Liver (tissue), 9 donors: Measurements from ENCODE around the gene ULK2. TPM values are rescaled to one million over a fixed set of nuclear protein-coding genes. Genes with fewer than 3 reads are reported as not detected.

Experiments
- DNase-seq: peaks from one replicate; pipeline ENCODE4 v3.0.0-alpha.2; 2017; ENCODE audit warnings: low spot score
- H3K27ac ChIP-seq, 2 donors: one replicate each; pipeline ENCODE4 v1.7.0; 2013; ENCODE audit warnings: inconsistent platforms in 2 of 2, low read length in 2 of 2, control low read depth in 1 of 2, low read depth in 1 of 2, mild to moderate bottlenecking in 1 of 2
- H3K27me3 ChIP-seq, 4 donors: one replicate each; pipeline versions ENCODE4 v1.6.1 to v1.7.0; 2013; ENCODE audit warnings: low read length in 3 of 4, inconsistent platforms in 1 of 4, mild to moderate bottlenecking in 1 of 4, moderate library complexity in 1 of 4; ENCODE audit not compliant: control insufficient read depth in 4 of 4, insufficient read depth in 4 of 4
- H3K36me3 ChIP-seq, 4 donors: one replicate each; pipeline versions ENCODE4 v1.6.1 to v1.7.0; 2013; ENCODE audit warnings: low read length in 3 of 4, mild to moderate bottlenecking in 3 of 4, low read depth in 1 of 4, moderate library complexity in 1 of 4; ENCODE audit not compliant: control insufficient read depth in 4 of 4, insufficient read depth in 3 of 4
- H3K4me1 ChIP-seq, 4 donors: one replicate each; pipeline versions ENCODE4 v1.6.1 to v1.7.0; 2013; ENCODE audit warnings: low read length in 3 of 4, mild to moderate bottlenecking in 3 of 4, moderate library complexity in 1 of 4; ENCODE audit not compliant: control insufficient read depth in 4 of 4, insufficient read depth in 4 of 4
- H3K4me3 ChIP-seq, 3 donors: one replicate each; pipeline versions ENCODE4 v1.6.1 to v1.7.0; 2013; ENCODE audit warnings: low read length in 3 of 3, control low read depth in 1 of 3, low read depth in 1 of 3, mild to moderate bottlenecking in 1 of 3
- H3K9ac ChIP-seq, 2 donors: one replicate each; pipeline ENCODE4 v1.7.0; 2013; ENCODE audit warnings: low read length in 2 of 2, mild to moderate bottlenecking in 2 of 2, moderate library complexity in 2 of 2, control low read depth in 1 of 2, low read depth in 1 of 2
- H3K9me3 ChIP-seq, 4 donors: one replicate each; pipeline versions ENCODE4 v1.6.1 to v1.7.0; 2013; ENCODE audit warnings: low read length in 3 of 4; ENCODE audit not compliant: control insufficient read depth in 4 of 4
- EGR1 ChIP-seq, 2 donors: IDR thresholded peaks; 2 replicates each; pipeline ENCODE4 v1.6.1; 2016 to 2018; ENCODE audit warnings: antibody characterized with exemption in 2 of 2, low read depth in 2 of 2
- FOXA1 ChIP-seq: IDR thresholded peaks from 2 replicates; pipeline ENCODE4 v1.6.1; 2016; ENCODE audit warnings: antibody characterized with exemption
- FOXA2 ChIP-seq: IDR thresholded peaks from 2 replicates; pipeline ENCODE4 v1.6.1; 2016; ENCODE audit warnings: antibody characterized with exemption
- GABPA ChIP-seq, 2 donors: IDR thresholded peaks in 1 of 2; conservative IDR thresholded peaks in 1 of 2; 2 replicates each; pipeline ENCODE4 v1.6.1; 2016; ENCODE audit warnings: antibody characterized with exemption in 2 of 2, mild to moderate bottlenecking in 1 of 2, moderate library complexity in 1 of 2
- HNF4A ChIP-seq, 2 donors: conservative IDR thresholded peaks; 2 replicates each; pipeline ENCODE4 v1.6.1; 2016; ENCODE audit warnings: antibody characterized with exemption in 2 of 2, mild to moderate bottlenecking in 2 of 2
- HNF4G ChIP-seq: IDR thresholded peaks from 2 replicates; pipeline ENCODE4 v1.6.1; 2016; ENCODE audit warnings: antibody characterized with exemption
- JUND ChIP-seq, 2 donors: IDR thresholded peaks; 2 replicates each; pipeline ENCODE4 v1.6.1; 2016; ENCODE audit warnings: antibody characterized with exemption in 2 of 2
- NR2F2 ChIP-seq: IDR thresholded peaks from 2 replicates; pipeline ENCODE4 v1.6.1; 2016; ENCODE audit warnings: antibody characterized with exemption
- RAD21 ChIP-seq, 2 donors: IDR thresholded peaks; 2 replicates each; pipeline ENCODE4 v1.6.1; 2016; ENCODE audit warnings: antibody characterized with exemption in 2 of 2, mild to moderate bottlenecking in 2 of 2
- RXRA ChIP-seq, 2 donors: IDR thresholded peaks; 2 replicates each; pipeline ENCODE4 v1.6.1; 2017 to 2018; ENCODE audit warnings: antibody characterized with exemption in 2 of 2, mild to moderate bottlenecking in 1 of 2
- SP1 ChIP-seq: IDR thresholded peaks from 2 replicates; pipeline ENCODE4 v1.6.1; 2018; ENCODE audit warnings: antibody characterized with exemption, mild to moderate bottlenecking
- TAF1 ChIP-seq: conservative IDR thresholded peaks from 2 replicates; pipeline ENCODE4 v1.6.1; 2016; ENCODE audit warnings: antibody characterized with exemption, mild to moderate bottlenecking
- YY1 ChIP-seq: IDR thresholded peaks from 2 replicates; pipeline ENCODE4 v1.6.1; 2016; ENCODE audit warnings: antibody characterized with exemption, mild to moderate bottlenecking
- WGBS: extraction: QIAGEN DNeasy Blood & Tissue Kit; methylation state at CpG from one replicate; pipeline ENCODE4 v1.1.7; 2013; 5-methylcytosine and 5-hydroxymethylcytosine counted together
- polyA plus RNA-seq, 2 donors: library from polyadenylated mRNA; stranded (reverse) in 1 of 2; unstranded in 1 of 2; fragments of 200-250 nt in 1 of 2; fragments of >200 nt in 1 of 2; fragmentation: Nextera tagmentation in 1 of 2; extraction: Ambion mirVana in 1 of 2; gene quantifications; one replicate each; pipeline versions ENCODE4 v1.2.1 to v1.2.3, GENCODE V29; 2013 to 2015
- total RNA-seq, 2 donors: library from RNA; depleted of rRNA; stranded (reverse); fragments of >200 nt; gene quantifications; one replicate each; pipeline ENCODE4 v1.2.3, GENCODE V29; 2014
- TF ChIP-seq, protein P1 (sequence below): IDR thresholded peaks from 2 replicates; pipeline ENCODE4 v1.6.1; 2016; ENCODE audit warnings: antibody characterized with exemption, mild to moderate bottlenecking
- TF ChIP-seq, protein P2 (sequence below): IDR thresholded peaks from 2 replicates; pipeline ENCODE4 v1.6.1; 2016; ENCODE audit warnings: antibody characterized with exemption
- TF ChIP-seq, protein P3 (sequence below): IDR thresholded peaks from 2 replicates; pipeline ENCODE4 v1.6.1; 2016; ENCODE audit warnings: antibody characterized with exemption
- TF ChIP-seq, protein P4 (sequence below): IDR thresholded peaks from 2 replicates; pipeline ENCODE4 v1.6.1; 2016; ENCODE audit warnings: antibody characterized with exemption
- TF ChIP-seq, protein P5 (sequence below): fragments of 150-350 bp; IDR thresholded peaks from 2 replicates; pipeline ENCODE4 v1.5.1; 2017; ENCODE audit warnings: improper control_type of control experiment, low read depth, low read length; ENCODE audit not compliant: missing input control
- donor health status: healthy.
- donor health status: healthy.
- donor health status: healthy.
- donor health status: healthy.
- donor health status: healthy.

Gene ULK2
- total and polyA plus RNA-seq, 4 donors = 0.89 to 7.9 (median 4.2) TPM

DNA sequence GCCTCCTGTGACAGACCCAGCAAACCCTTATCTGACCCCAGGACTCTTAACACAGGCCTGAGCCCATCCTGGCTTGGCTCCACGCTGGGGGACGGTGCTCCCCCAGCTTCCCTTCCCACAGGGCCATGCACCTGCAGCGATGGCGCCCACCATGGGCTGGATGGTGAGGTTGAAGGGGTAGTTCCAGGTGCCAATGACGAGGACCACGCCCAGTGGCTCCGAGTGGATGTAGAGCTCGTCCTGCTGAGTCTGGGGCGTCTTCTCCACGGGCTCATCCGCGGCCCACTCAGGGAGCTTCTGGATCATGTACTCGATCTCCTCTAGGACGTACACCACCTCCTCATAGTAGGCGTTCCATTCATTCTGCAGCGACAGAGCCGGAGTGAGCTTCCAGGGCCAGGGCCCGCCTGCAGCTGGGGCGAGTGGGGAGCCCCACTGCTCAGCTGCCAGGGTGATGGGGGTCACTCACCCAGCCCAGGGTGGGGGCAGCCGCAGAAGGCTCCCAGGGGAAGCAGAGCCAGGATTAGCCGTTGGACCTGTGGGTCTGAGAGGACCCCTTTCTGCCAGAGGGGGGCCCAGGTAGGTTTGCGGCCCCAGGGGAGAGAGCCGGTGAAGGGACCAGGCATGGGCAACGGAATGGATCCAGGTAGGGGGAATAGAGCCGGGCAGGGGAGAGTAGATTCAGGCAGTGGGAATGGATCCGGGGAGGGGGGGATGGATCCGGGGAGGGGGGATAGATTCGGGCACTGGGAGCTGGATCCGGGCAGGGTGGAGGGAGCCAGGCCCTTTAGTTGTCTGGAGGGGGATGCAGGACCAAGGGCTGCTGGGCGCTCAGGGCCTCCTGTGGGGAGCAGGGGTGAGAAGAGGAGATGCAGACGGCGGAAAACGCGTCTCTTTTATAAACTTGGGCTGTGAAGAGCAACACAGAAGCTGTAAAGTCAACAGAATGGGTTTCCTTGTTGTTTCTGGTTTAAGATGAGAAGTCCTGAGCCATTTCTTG, 124.3 kb downstream of the ULK2 start:
- WGBS = 98% methylated on average over 34 of the region's 34 CpGs
- Histone ChIP-seq H3K4me1 (peaks cover 0 to 12% (median 2%) of the 10 kb centered on the region in 4 donors), H3K27me3 (no peaks in the 10 kb centered on the region), H3K9ac (no peak overlapping the region), H3K27ac (no peak overlapping the region), H3K4me3 (no peak overlapping the region), H3K9me3 (no peaks in the 10 kb centered on the region), H3K36me3 (no peaks in the 10 kb centered on the region)
- TF ChIP-seq FOXA2 (no peak), SP1 (no peak), FOXA1 (no peak), JUND (IDR thresholded peaks at IDR 0.05) (no peak), TAF1 (no peak), RAD21 (IDR thresholded peaks at IDR 0.05) (no peak), GABPA (IDR thresholded peaks at IDR 0.05 in 1 of 2, conservative IDR thresholded peaks at IDR 0.05 in 1 of 2) (no peak), RXRA (IDR thresholded peaks at IDR 0.05) (no peak), HNF4A (conservative IDR thresholded peaks at IDR 0.05) (no peak), NR2F2 (no peak), YY1 (no peak), EGR1 (IDR thresholded peaks at IDR 0.05; ENCODE audit: low read depth in 2 of 2) (no peak), HNF4G (no peak)
- TF ChIP-seq, protein P1, sequence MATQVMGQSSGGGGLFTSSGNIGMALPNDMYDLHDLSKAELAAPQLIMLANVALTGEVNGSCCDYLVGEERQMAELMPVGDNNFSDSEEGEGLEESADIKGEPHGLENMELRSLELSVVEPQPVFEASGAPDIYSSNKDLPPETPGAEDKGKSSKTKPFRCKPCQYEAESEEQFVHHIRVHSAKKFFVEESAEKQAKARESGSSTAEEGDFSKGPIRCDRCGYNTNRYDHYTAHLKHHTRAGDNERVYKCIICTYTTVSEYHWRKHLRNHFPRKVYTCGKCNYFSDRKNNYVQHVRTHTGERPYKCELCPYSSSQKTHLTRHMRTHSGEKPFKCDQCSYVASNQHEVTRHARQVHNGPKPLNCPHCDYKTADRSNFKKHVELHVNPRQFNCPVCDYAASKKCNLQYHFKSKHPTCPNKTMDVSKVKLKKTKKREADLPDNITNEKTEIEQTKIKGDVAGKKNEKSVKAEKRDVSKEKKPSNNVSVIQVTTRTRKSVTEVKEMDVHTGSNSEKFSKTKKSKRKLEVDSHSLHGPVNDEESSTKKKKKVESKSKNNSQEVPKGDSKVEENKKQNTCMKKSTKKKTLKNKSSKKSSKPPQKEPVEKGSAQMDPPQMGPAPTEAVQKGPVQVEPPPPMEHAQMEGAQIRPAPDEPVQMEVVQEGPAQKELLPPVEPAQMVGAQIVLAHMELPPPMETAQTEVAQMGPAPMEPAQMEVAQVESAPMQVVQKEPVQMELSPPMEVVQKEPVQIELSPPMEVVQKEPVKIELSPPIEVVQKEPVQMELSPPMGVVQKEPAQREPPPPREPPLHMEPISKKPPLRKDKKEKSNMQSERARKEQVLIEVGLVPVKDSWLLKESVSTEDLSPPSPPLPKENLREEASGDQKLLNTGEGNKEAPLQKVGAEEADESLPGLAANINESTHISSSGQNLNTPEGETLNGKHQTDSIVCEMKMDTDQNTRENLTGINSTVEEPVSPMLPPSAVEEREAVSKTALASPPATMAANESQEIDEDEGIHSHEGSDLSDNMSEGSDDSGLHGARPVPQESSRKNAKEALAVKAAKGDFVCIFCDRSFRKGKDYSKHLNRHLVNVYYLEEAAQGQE = no peak
- TF ChIP-seq, protein P2, sequence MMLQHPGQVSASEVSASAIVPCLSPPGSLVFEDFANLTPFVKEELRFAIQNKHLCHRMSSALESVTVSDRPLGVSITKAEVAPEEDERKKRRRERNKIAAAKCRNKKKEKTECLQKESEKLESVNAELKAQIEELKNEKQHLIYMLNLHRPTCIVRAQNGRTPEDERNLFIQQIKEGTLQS = no peak
- TF ChIP-seq, protein P3, sequence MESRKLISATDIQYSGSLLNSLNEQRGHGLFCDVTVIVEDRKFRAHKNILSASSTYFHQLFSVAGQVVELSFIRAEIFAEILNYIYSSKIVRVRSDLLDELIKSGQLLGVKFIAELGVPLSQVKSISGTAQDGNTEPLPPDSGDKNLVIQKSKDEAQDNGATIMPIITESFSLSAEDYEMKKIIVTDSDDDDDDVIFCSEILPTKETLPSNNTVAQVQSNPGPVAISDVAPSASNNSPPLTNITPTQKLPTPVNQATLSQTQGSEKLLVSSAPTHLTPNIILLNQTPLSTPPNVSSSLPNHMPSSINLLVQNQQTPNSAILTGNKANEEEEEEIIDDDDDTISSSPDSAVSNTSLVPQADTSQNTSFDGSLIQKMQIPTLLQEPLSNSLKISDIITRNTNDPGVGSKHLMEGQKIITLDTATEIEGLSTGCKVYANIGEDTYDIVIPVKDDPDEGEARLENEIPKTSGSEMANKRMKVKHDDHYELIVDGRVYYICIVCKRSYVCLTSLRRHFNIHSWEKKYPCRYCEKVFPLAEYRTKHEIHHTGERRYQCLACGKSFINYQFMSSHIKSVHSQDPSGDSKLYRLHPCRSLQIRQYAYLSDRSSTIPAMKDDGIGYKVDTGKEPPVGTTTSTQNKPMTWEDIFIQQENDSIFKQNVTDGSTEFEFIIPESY = no peak
- TF ChIP-seq, protein P4, sequence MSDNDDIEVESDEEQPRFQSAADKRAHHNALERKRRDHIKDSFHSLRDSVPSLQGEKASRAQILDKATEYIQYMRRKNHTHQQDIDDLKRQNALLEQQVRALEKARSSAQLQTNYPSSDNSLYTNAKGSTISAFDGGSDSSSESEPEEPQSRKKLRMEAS = no peak
- TF ChIP-seq, protein P5, sequence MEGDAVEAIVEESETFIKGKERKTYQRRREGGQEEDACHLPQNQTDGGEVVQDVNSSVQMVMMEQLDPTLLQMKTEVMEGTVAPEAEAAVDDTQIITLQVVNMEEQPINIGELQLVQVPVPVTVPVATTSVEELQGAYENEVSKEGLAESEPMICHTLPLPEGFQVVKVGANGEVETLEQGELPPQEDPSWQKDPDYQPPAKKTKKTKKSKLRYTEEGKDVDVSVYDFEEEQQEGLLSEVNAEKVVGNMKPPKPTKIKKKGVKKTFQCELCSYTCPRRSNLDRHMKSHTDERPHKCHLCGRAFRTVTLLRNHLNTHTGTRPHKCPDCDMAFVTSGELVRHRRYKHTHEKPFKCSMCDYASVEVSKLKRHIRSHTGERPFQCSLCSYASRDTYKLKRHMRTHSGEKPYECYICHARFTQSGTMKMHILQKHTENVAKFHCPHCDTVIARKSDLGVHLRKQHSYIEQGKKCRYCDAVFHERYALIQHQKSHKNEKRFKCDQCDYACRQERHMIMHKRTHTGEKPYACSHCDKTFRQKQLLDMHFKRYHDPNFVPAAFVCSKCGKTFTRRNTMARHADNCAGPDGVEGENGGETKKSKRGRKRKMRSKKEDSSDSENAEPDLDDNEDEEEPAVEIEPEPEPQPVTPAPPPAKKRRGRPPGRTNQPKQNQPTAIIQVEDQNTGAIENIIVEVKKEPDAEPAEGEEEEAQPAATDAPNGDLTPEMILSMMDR = no peak
- no peak for DNase-seq
